GM19025 (cell line): ENCODE measurements around the gene ANP32A.

Experiments used
- ATAC-seq: cut with Tn5 transposase; IDR thresholded peaks from one replicate; pipeline ENCODE4 v1.9.1; 2021; ENCODE audit warnings: mild to moderate bottlenecking, low read depth, moderate library complexity; ENCODE audit not compliant: unreplicated experiment

The ANP32A gene

DNA sequence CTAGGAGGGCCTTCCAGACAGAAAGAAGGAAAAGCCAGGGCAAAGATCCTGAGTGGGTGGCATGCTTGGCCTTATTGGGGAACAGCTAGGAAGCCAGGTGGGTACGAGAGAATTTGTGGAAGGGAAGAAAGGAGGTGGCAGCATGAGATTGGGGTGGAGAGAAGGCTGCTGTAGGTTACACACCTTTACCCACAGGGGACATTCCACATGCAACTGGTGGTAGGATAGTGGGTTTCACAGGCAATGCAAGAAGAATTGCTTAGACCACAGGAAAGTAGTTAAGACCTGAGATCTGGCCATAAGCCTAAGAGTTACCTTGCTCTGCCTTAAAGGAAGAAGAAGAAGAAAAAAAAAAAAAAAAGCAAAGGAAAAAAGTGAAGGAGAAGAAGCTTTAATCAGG is 19.8 kb downstream of the ANP32A start:
- no peak for ATAC-seq

DNA sequence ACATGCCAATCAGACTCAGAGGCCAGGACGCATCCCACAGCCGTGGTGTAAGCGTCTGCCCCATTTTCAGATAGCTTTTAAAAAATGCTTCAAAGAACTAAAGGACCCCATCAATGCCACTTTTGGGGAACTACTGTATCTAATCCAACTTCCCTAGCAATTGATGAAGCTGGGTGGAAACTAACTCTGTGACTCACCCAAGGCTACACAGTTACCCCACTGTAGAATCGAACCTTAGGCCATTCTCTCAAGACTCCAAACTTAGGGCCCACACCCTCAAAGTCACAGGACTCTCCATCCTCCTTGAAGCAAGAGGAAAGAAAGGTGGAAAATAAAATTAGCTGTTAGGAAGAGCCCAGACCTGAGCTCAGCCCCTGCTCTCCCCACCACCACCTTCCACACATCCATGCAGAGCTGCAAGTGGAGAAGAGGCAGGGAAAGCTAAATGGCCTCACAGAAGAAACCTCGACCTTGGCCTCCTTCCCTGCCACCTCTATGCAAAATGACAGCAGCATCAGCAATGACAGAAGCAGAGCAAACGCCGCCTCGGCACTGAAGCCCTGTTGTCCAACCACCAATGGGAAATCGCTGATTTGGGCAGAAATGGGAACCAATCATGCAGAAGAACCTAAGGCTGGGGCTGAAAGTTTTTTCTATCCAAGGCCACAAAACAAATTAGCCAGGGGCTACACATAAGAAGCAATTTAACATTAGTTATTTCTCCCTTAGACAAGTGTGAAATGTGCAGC is 22.2 kb downstream of the ANP32A start:
- no peak for ATAC-seq

DNA sequence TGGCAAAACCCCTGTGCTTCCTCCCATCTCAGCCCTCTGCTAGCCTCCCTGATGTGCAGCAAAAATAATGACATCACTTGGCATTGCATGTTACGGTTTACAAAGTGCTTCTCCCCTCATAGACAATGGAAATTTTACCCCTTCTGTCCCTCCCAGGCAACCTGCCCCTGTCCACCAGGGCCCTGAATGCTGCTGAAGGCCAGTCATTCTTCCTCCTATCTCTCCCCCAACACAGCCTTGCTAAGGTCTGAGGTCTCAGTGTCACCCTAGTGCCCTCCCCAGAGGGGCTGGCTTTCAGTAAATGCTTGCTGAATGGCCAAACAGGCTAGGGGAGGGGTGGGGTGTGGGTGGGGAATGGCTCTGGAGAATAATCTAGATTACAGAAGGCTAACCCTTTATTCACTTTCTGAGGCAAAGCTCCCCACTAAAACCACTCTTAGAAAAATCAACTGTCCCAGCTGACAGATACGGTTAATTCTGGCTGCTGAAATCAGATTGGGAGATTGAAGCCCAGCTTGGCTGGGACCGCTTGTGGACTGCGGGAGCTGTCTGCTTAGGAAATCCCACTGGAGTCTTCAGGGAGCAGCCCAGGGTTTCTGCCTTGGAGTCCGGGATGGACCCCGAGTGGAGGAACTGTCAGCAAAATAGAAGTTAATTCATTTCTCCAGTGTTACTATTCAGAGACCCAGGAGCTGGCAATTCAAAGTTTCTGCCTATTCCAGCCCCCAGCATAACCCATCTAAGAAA is 22.9 kb downstream of the ANP32A start:
- ATAC-seq, result no peak

DNA sequence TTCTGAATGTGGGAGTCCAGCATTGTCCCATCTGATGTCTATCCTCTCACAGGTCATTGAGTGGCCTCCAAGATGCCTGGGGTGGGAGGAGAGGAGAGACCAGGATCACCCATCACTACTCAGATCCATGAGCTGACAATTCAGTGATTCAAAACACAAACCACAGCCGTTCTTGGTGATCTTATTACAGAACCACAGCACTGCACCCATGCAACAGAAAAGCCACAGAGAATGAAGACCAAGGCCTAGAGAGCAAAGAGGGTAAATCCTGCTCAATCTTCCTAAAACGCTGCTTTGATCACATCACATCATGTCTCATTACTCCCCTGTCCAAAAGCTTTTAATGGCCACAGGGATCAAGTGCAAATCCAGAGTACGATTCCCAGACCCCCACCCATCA is 23.5 kb downstream of the ANP32A start:
- ATAC-seq, result no peak

DNA sequence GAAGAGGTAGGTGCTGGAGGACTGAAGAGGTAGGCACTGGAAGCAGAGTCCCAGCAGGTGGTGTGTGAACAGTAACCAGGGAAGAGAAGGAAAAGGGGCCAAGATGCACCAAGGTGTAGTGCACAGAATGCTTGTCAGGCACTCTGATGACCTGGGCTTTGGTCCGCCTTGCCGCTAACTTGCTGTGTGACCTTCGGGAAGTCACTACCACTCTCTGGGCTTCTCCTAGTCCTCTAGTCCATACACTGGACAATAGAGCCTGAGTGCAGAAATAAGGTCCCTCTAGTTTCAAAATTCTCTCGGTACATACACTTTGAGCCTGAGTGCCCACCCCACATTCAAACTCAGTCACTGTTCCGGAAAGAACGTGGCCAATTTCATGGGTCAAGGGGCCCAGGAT is 24.1 kb downstream of the ANP32A start:
- no peak for ATAC-seq

DNA sequence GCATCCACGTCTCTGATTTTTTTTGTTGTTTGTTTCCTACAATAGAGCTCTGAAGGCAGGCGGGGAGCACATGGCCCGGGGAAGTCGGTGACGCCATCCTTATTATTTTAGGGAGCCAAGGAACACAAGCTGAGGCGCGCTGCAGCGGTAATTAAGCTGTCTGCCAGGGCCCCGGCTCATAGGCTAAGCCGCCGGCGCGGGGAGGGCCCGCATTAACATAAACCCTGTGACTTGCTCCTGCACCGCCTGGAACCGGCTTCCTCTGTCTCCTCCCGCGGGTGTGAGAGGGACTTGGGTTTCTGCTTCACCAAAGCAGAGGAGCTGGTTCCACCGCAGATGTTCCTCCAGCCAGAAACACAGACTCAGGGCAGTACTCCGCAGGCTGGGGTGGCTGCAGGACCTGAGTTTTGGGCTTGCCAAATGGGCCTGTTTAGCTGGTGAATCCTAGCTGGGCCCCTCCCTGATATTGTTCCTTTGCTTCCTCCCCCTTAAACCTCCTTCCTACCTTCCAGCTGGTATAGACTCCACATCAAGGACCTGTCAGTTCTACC is 25.3 kb downstream of the ANP32A start:
- peak; percentile 35 for ATAC-seq

DNA sequence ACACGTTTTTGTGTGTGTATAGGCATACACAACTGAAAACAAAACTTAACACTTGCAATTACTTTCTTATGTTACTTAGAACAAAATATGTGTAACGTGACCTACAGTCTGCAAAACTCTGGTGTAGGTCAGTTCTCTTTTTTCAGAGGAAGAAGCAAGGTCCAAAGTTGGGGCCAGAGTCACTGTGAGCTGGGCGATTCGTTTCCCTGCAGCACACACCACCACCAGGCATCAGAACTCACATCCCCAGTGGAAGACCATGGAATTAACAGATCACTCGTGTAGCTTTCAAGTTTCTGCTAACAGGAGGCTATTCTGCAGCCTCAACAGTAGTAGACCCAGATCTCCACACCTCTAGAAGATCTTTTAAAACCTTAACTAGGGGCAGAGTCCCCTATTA is 25.8 kb downstream of the ANP32A start:
- no peak for ATAC-seq

DNA sequence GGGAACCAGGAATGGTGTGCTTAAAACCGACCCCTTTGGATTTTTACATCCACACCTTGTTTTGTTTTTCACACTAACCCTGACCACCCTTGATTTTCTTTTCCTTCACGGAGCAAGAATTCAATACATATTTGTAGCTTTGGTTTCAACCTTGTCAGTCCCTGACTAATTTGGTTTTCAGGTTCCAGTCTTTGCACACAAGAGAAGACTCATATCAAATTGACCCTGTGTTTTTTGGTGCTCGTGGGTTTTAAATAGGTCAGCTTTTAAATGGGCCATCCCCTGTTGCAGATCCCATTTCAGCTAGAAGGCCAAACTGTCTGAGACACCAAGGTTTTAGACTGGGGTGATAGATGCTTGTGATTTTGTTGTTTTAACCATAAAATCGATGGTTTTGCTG is 26.4 kb downstream of the ANP32A start:
- no peak for ATAC-seq

DNA sequence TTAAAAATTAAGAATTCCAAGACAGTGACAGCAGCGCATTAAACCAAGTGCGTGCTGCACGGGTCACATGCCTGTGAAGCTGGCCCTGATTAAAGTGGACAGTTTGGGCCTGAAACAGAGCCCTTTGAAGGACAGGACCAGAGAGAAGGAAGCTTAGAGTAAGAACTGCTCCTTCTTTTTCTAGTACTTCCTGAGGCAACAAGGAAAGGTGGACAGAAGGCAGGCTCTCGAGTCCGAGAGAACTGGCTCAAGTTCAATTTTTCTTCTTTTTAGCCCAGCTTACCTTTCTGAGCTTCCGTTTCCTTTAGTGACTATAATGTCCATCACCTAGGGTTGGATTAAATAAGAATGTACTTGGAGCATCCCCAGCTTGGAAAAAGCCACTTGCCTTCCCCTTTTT is 26.9 kb downstream of the ANP32A start:
- ATAC-seq, result no peak

DNA sequence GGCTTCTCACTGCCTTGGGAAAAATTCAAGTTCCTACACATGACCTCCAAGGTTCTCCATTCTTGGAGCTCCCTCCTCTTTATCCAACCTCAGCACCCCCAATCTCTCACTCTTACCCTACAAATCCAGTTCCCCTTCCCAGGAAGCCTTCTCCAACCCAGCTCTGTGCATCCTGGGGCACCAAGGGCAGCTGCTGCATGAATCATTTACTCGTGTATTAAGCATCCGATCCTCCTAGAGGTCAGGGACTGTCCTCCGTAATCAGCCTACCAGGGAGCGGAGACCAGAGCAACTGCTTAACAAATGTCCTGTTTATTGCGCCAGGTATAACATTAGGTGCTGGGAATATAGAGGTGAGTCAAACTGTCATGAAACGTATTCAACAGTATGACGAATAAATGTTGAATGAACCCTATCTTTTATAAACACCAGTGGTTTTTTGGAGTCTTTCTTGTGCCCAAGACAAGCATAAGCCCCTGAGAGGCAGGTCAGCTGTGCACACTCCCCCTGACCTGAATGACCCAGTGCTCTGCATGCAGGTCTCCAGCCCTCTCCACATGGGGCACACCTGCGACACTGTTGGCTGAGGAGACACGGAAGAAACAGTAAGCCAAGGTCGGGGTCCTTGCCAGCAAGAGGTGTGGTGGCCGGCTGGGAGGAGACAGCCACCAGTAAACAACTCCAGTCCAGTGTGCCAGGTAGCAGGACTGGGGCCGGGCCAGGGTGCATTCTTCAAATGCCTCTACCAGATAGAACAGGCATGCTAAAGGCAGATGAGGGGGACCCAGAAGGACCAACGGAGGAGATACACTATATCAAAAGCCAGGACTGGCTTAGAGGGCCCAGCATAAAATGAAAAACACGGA is 27.6 kb downstream of the ANP32A start:
- no peak for ATAC-seq

DNA sequence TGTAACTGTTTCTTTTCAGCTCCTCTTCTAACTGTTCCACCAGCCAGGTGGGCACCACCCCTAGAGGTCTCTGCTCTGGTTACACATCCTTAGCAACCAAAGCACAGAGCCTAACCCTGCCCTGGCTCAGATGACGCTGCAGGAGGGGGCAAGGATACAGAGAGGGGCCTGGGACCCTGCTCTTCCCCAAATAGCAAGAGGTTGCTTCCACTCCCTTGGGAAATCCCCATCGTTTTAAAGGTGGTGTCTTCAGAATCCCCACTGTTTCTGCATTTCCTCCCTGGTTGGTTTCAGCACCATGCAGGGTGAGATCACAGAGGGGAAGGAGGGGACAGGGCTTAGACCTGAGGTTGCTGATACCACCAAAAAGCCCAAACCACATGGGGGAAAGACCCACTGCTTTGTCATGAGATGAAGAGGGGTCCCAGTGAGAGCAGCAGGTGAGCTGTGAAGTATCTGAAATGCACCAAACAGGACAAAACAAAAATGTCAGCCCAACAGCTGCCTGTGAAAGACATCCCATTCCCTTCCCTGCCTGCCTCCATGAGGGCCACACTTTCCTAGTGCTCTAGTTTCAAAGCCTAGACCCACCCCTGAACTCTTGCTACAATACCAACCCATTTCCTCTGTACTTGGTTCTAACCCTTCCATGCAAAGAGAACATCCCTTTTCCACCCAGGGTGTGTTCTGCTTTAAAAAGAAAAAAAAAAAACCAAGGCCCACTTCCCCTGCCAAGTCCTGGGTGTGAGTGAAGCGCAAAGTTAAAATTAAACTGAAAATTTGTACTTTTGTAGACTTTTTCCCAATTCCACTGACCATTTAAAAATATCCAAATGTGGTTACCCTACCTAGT is 29.0 kb downstream of the ANP32A start:
- ATAC-seq, result peak; percentile 67

DNA sequence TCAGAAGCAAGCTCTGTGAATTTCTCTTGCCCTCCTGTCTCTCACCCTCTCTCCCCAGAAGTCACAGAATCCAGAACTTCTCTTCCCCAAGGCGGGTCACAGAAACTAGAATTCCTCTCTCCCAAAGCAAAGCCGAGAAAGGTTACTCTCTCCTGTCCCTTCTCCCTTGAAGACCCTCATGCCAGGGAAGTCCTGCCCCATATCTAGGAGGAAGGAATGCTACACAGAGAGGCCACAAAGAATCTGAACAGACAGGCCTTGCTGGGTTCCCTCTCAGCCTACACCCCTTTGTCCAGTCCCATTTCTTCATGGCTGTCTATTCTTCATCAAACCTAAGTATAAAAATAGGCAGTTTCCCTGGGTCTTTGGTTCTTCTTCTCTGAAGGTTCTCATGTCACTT is 29.8 kb downstream of the ANP32A start:
- ATAC-seq, result no peak

DNA sequence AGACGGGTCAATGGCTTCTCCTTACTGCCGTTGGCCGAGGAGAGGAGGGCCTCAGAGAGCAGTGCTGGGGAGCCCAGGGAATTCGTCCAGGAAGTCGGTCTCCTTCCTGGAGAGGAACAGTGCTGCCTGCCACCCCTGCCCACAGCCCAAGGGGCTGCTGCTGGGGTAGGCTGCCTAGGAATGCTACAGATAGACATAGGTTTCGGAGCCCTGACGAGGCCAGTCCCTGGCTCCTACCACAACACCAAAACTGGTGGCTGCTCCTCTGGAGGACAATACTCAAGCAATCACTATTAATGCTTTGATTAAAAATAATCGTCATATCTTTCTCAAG is 30.5 kb downstream of the ANP32A start:
- ATAC-seq, result no peak

DNA sequence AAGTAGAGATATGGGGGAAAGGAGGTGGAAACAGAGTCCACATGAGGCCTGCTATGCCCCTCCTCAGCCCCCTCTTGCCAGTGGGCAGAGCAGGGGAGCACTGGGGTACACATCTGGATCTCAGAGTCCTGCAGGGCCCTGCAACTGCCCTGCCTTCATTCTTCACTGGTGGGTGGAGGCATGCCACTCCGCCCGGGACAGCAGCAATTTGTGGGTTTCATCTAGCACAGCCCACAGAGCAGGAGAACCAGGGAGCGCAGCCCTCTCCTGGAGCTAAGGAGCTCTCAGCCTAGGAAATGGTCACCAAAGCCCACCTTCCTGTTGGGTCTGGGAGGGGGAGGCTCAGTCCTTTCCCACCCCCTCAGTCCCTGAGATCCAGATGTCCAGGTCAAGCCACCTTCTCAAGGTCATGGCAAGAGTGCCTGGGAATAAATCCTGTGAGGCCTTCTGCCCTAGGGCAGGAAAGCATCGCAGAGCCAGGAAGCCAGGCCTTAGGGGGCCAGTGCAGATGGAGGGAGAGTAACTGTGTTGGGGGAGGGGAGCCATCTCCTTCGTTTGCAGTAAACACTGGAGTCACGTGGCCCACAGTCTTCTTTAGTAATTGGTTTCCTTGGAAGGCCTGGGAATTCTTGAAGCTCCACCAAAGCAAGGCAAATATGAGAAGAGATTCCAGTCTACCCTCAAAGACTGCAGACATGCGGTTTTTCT is 31.0 kb downstream of the ANP32A start:
- ATAC-seq, result no peak

DNA sequence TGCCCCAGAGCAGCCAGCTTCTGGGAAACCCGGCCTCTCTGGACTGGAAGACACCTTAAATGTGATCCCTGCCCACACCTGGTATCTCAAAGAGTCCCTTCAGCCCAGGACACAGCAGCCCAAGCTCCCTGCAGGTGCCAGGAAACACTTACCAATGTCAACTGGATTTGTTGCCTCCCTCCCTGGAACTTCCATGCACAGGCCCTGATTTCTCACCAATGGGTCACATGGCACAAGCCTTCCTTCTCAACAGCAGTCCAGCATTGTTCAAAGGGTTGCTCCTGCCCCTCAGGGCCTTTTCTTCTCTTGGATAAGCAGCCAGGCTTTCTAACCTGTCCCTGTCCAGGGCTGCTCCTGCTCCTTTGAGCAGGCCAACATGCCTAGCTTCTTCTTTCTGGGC is 31.6 kb downstream of the ANP32A start:
- no peak for ATAC-seq

DNA sequence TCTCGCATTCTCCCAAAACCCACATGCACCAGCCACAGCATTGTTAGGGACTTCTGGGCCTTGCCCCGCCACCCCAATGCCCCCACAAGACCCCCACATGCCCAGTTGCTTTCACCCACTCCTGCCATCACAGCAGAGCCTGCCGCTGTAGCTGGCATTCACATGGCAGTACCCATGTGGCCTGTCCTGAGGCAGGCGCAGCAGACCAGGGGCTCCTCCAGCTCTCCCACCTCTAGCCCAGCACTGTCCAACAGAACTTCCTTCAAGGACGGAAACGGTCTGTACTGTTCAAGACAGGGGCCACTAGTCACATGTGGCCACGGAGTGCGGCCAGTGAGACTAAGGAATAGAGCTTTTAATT is 32.5 kb downstream of the ANP32A start:
- ATAC-seq, result no peak

DNA sequence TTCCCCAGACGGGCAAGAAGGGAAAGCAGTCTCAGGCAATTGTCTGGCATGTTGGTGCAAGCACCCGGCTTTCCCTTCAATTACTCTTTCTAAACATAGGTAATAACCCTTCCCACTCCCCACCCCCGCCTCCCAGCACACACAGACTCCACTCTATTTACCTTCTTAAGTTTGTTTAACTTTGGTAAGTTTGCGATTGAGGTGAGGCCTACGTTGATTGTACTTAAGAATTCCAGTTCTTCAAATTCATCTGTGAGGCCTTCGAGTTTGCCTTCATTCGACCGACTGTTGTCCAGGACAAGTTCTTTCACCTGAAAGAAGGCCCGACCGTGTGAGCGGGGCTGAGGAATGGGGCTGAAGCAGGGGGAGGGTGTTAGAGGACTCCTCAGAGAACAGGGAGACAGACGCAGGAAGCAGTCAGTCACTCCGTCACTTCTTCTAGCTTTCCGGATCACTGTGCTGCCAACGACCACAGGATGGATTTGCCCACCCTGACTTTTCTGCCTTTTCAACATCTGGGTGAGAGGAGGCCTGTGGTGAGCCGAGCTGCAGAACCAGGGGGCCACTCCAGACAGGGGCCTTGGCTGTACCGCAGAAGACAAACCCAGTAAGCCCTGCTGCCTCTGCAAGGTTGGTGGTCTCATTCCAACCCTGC is 33.0 kb downstream of the ANP32A start:
- ATAC-seq, result no peak

DNA sequence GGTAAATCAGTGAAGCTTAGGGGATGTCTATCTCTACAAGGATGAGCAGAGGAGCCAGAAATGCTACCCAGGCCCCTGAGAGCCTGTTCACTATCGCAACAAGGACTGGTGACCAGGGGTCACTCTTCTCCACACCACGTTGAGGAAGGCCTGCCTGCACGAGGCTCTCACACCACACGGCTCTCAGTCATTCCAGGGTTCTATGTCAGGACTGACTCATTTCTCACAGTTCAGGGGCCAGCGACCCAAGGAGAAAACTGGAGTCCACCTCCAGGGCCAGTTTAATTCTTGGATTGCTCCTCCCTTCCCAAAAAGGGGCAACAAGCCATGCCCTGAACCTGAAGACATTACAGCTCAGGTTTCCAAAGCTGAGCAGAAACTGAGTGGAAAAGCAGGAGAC is 33.9 kb downstream of the ANP32A start:
- ATAC-seq, result no peak

DNA sequence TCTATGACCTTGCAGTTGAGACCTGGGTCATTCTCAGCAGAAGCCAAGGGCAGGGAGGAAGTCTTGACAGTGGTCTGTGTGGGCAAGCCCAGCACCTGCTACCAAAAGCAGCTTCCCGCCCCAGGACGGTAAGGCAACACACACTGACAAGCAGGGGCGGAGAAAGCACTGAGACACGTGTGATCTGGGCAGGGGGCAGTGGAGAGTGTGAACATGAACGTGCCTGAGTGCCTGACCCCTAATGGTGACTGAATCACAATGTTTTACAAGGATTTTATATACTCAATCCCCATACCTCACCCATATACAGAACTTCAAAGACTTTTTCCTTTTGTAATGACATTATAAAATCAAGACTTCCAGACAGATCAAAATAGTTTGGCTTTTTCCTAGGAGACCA is 35.2 kb downstream of the ANP32A start:
- ATAC-seq, result no peak
